Lung (tissue), 12 donors: Measurements from ENCODE around the gene DLG2. TPM values are rescaled to one million over a fixed set of nuclear protein-coding genes. Genes with fewer than 3 reads are reported as not detected.

Experiments
- ATAC-seq: fragments of 200-7000 bp; cut with Tn5 transposase; one replicate; pipeline ENCODE4 v1.9.1; 2020; ENCODE audit warnings: moderate number of reproducible peaks; ENCODE audit not compliant: insufficient read depth, low FRiP score
- DNase-seq, 3 donors: peaks; one replicate each; pipeline ENCODE4 v3.0.0-alpha.2; 2013 to 2017
- H3K27ac ChIP-seq, 2 donors: one replicate each; pipeline ENCODE4 v1.5.1; 2013; ENCODE audit warnings: mild to moderate bottlenecking in 2 of 2, moderate library complexity in 2 of 2, control low read depth in 1 of 2, inconsistent platforms in 1 of 2, low read depth in 1 of 2, low read length in 1 of 2
- H3K27me3 ChIP-seq, 3 donors: one replicate each; pipeline ENCODE4 v1.5.1; 2013; ENCODE audit warnings: low read length in 2 of 3; ENCODE audit not compliant: control insufficient read depth in 3 of 3, insufficient read depth in 3 of 3
- H3K36me3 ChIP-seq, 4 donors: one replicate each; pipeline ENCODE4 v1.5.1; 2013; ENCODE audit warnings: low read length in 4 of 4, mild to moderate bottlenecking in 1 of 4, moderate library complexity in 1 of 4; ENCODE audit not compliant: control insufficient read depth in 4 of 4, insufficient read depth in 4 of 4
- H3K4me1 ChIP-seq, 5 donors: one replicate each; pipeline ENCODE4 v1.5.1; 2013; ENCODE audit warnings: low read length in 5 of 5, mild to moderate bottlenecking in 2 of 5, moderate library complexity in 1 of 5; ENCODE audit not compliant: control insufficient read depth in 5 of 5, insufficient read depth in 5 of 5
- H3K4me3 ChIP-seq: one replicate; pipeline ENCODE4 v1.5.1; 2013; ENCODE audit warnings: mild to moderate bottlenecking, control low read depth, moderate library complexity
- H3K9ac ChIP-seq, 2 donors: one replicate each; pipeline ENCODE4 v1.5.1; 2013; ENCODE audit warnings: low read length in 2 of 2, control low read depth in 1 of 2; ENCODE audit not compliant: insufficient read depth in 1 of 2
- H3K9me3 ChIP-seq, 4 donors: one replicate each; pipeline ENCODE4 v1.5.1; 2013; ENCODE audit warnings: low read length in 3 of 4, mild to moderate bottlenecking in 1 of 4, moderate library complexity in 1 of 4; ENCODE audit not compliant: control insufficient read depth in 4 of 4, insufficient read depth in 3 of 4
- WGBS, 2 donors: extraction: QIAGEN DNeasy Blood & Tissue Kit; methylation state at CpG; one replicate each; pipeline ENCODE4 v1.1.7; 2013; 5-methylcytosine and 5-hydroxymethylcytosine counted together
- polyA plus RNA-seq, 2 donors: library from polyadenylated mRNA; stranded (reverse); fragments of 200-250 nt; gene quantifications; one replicate each; pipeline ENCODE4 v1.2.1, GENCODE V29; 2013
- total RNA-seq, 2 donors: library from RNA; depleted of rRNA in 1 of 2; stranded (reverse); fragments of >200 nt in 1 of 2; gene quantifications; one replicate each; pipeline ENCODE4 v1.2.1, GENCODE V29; 2014 to 2021
- TF ChIP-seq, protein P1 (sequence below): IDR thresholded peaks from 2 replicates; pipeline ENCODE4 v1.5.1; 2012; ENCODE audit warnings: mild to moderate bottlenecking; ENCODE audit errors: control extremely low read depth, extremely low read depth
- donor health status: control.
- donor health status: control.
- donor health status: Bipolar disorder and iron deficiency.
- donor health status: healthy.
- donor health status: DM: yes; HTN: yes; CAD: no.

The DLG2 gene
- total and polyA plus RNA-seq, 4 donors, result 0.32 to 24.1 (median 5.4) TPM

GRCh38 chr11:83826078-83826477 lies 1801.1 kb downstream of the DLG2 start:
- H3K9ac ChIP-seq, result no peak overlapping the region
- DNase-seq (no peak), ATAC-seq (no peak)
- H3K4me1 ChIP-seq, result no peaks in the 10 kb centered on the region
- no peaks in the 10 kb centered on the region for H3K27me3 ChIP-seq
- no peak overlapping the region for H3K27ac ChIP-seq
- no peaks in the 10 kb centered on the region for H3K36me3 ChIP-seq
- no peaks in the 10 kb centered on the region for H3K9me3 ChIP-seq
- TF ChIP-seq, protein P1, sequence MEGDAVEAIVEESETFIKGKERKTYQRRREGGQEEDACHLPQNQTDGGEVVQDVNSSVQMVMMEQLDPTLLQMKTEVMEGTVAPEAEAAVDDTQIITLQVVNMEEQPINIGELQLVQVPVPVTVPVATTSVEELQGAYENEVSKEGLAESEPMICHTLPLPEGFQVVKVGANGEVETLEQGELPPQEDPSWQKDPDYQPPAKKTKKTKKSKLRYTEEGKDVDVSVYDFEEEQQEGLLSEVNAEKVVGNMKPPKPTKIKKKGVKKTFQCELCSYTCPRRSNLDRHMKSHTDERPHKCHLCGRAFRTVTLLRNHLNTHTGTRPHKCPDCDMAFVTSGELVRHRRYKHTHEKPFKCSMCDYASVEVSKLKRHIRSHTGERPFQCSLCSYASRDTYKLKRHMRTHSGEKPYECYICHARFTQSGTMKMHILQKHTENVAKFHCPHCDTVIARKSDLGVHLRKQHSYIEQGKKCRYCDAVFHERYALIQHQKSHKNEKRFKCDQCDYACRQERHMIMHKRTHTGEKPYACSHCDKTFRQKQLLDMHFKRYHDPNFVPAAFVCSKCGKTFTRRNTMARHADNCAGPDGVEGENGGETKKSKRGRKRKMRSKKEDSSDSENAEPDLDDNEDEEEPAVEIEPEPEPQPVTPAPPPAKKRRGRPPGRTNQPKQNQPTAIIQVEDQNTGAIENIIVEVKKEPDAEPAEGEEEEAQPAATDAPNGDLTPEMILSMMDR, result no peak
- no peak overlapping the region for H3K4me3 ChIP-seq

DNA sequence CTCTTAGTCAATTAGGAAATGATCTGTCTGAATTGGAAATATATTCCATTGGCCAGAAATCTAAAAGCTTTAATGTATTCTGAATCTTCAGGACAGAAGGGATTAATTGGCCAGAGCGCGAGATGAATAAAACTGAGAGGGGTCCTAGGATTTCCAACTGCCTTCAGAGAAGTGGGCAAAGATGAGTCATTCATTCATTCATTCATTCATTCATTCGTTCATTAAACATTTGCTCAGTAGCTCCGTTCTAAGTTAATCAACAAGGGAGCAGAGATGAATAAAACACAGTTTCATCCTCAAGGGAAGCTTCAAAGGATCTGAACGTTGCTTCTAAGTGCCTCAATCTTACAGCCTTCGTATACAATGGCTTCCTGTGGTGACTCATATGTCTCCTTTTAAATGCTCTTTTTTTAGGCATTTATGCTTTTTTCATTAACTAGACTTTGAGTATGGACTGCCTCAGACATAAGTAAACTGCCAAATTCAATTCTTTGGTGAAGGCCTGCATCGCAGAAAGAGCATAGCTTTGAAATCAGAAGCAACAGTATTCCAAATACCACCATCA lies 1803.6 kb downstream of the DLG2 start:
- 68 to 69% methylated on average over 7 of the region's 7 CpGs for WGBS, 2 donors
- TF ChIP-seq, protein P1, result no peak
- no peaks in the 10 kb centered on the region for H3K4me1 ChIP-seq

DNA sequence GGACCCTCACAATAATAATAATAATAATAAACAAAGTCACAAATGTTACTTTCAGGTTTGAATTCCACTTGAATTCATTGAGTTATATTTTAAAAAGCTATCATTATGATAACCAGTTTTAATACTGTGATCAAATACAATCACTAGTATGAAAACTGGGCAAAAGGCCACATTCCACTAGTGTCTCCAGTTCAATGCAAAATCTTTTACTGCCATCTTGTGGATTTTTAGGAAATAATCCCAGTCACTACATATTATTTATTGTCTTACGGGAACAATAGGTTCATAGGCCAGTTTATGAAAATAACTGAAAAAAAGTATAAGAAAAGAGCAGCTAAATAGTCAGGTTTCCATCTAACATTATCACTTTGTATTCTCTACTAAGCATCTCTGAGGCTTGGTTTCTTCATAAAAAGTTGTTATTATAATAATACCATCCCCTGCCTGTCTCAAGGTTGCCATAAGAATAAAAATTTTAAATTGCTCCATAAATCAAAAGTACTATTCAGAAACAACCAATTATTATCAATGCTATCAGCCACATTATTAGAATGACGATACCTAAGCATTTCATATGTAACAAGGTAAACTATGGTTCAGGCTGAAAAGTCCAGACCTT lies 1807.1 kb downstream of the DLG2 start:
- ATAC-seq (peak; percentile 39), DNase-seq (peak in 2 of 3 donors; percentile 86 to 89)
- Histone ChIP-seq H3K9ac (no peak overlapping the region), H3K27me3 (no peaks in the 10 kb centered on the region), H3K4me1 (no peaks in the 10 kb centered on the region), H3K36me3 (no peaks in the 10 kb centered on the region), H3K27ac (no peak overlapping the region), H3K4me3 (no peak overlapping the region), H3K9me3 (no peaks in the 10 kb centered on the region)
- TF ChIP-seq, protein P1, result peak; percentile 39
- 35 to 46% methylated on average over 2 of the region's 2 CpGs for WGBS, 2 donors

More for the DNA sequence above, 1803.6 kb downstream of the DLG2 start:
- no peaks in the 10 kb centered on the region for H3K27me3 ChIP-seq
- ATAC-seq (no peak), DNase-seq (no peak)
- H3K4me3 ChIP-seq, result no peak overlapping the region
- H3K9me3 ChIP-seq, result no peaks in the 10 kb centered on the region
- H3K9ac ChIP-seq, result no peak overlapping the region
- no peak overlapping the region for H3K27ac ChIP-seq
- no peaks in the 10 kb centered on the region for H3K36me3 ChIP-seq
